Muscle layer of duodenum (tissue), 2 donors: ENCODE data around the gene BSN.
"Not testable (repeated sequence)": the region's sequence is repeated elsewhere in the genome, so short reads cannot be mapped to it uniquely, and the experiment has no call there.

ENCODE experiments used
- H3K27ac ChIP-seq: one replicate; pipeline ENCODE4 v1.7.0; 2013; ENCODE audit warnings: mild to moderate bottlenecking, low read length
- H3K27me3 ChIP-seq: one replicate; pipeline ENCODE4 v1.7.0; 2013; ENCODE audit warnings: low read depth, mild to moderate bottlenecking, control low read depth, low read length
- H3K36me3 ChIP-seq, 2 donors: one replicate each; pipeline ENCODE4 v1.7.0; 2013; ENCODE audit warnings: low read length in 2 of 2, control low read depth in 1 of 2, mild to moderate bottlenecking in 1 of 2; ENCODE audit not compliant: insufficient read depth in 2 of 2, control insufficient read depth in 1 of 2
- H3K4me1 ChIP-seq, 2 donors: one replicate each; pipeline ENCODE4 v1.7.0; 2013; ENCODE audit warnings: low read length in 2 of 2, mild to moderate bottlenecking in 2 of 2, control low read depth in 1 of 2, moderate library complexity in 1 of 2; ENCODE audit not compliant: insufficient read depth in 2 of 2, control insufficient read depth in 1 of 2
- H3K4me3 ChIP-seq, 2 donors: one replicate each; pipeline ENCODE4 v1.7.0; 2013; ENCODE audit warnings: low read length in 2 of 2, low read depth in 1 of 2, mild to moderate bottlenecking in 1 of 2
- H3K9me3 ChIP-seq, 2 donors: one replicate each; pipeline ENCODE4 v1.7.0; 2013; ENCODE audit warnings: low read length in 2 of 2, control low read depth in 1 of 2, mild to moderate bottlenecking in 1 of 2; ENCODE audit not compliant: control insufficient read depth in 1 of 2
- donor health status: healthy.

Gene BSN

DNA sequence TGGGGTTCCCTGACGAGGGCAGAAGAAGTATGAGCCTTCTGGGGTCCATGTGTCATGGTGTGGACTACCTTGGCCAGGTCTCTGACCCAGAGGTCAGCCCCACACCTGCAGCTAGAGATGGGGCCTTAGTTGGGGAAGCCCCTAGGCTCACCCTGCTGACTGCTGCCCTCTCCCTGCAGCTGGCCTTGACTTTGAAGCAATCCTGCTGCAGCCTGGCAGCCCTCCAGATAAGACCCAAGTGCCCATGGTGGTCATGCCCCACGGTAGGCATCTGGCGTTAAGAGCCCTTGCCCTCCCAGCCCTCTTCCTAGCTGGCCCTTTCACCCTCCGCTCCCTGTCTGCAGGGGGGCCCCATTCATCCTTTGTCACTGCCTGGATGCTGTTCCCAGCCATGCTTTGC is 127.3 kb downstream of the BSN start:
- Histone ChIP-seq H3K9me3 (no peaks in the 10 kb centered on the region), H3K27ac (no peak overlapping the region), H3K4me1 (no peaks in the 10 kb centered on the region), H3K4me3 (no peak overlapping the region), H3K27me3 (no peaks in the 10 kb centered on the region), H3K36me3 (peaks cover 59 to 78% of the 10 kb centered on the region in 2 donors)

- Histone ChIP-seq H3K36me3 (peaks cover 53 to 62% of the 10 kb centered on the region in 2 donors), H3K27ac (no peak overlapping the region), H3K4me1 (peaks cover 0 to 4% of the 10 kb centered on the region in 2 donors), H3K27me3 (no peaks in the 10 kb centered on the region), H3K9me3 (no peaks in the 10 kb centered on the region), H3K4me3 (no peak overlapping the region)
Measured at GRCh38 chr3:49683162-49683561, 128.9 kb downstream of the BSN start.

GRCh38 chr3:49684453-49684852 is 130.2 kb downstream of the BSN start:
- not testable (repeated sequence) for H3K27ac ChIP-seq, H3K9me3 ChIP-seq, H3K4me3 ChIP-seq, H3K27me3 ChIP-seq
- Histone ChIP-seq H3K4me1 (peaks cover 0 to 13% of the 10 kb centered on the region in 2 donors), H3K36me3 (peaks cover 41 to 49% of the 10 kb centered on the region in 2 donors)

DNA sequence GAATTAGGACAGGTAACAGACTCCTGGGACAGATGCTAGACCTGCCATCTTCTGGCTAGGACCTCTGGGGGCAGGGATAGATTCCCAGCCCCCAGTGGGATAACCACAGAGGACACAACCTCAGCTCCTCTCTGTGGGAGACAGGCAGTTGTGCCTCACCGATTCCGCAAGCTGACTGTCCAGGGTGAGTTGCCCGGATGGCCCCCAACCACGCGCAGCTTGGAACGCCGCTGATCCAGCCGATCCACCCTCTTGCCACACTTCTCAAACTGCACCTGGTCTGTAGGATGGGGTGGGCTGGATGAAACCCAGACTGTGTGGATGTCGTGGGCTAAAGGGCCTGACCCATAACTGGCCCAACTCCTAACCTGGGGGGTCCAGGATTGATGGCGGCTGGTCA is 130.8 kb downstream of the BSN start:
- not testable (repeated sequence) for H3K27ac ChIP-seq, H3K27me3 ChIP-seq, H3K9me3 ChIP-seq, H3K4me3 ChIP-seq
- Histone ChIP-seq H3K4me1 (peaks cover 0 to 14% of the 10 kb centered on the region in 2 donors), H3K36me3 (peaks cover 34 to 43% of the 10 kb centered on the region in 2 donors)

DNA sequence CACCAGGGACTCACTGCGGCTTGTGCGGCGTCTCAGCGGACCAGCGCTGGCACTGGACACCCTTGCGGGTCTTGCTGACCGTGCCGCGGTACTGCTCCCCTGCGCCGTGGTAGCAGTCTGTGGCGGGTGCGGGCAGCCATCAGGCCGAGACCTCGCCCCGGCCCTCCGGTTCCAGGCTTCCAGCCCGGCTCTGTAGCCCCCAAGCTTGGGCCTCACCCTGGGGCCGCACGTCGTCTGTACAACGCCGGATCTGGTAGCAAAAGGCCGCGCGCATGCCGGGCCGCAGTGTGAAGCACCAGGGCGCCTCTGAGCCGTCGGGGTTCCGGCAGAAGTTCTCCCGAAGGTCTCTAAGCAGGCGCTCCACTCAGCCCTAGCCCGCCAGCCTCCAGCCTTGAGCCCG is 131.6 kb downstream of the BSN start:
- not testable (repeated sequence) for H3K27ac ChIP-seq, H3K4me3 ChIP-seq, H3K27me3 ChIP-seq, H3K9me3 ChIP-seq
- Histone ChIP-seq H3K4me1 (peaks cover 0 to 21% of the 10 kb centered on the region in 2 donors), H3K36me3 (peaks cover 27 to 35% of the 10 kb centered on the region in 2 donors)

DNA sequence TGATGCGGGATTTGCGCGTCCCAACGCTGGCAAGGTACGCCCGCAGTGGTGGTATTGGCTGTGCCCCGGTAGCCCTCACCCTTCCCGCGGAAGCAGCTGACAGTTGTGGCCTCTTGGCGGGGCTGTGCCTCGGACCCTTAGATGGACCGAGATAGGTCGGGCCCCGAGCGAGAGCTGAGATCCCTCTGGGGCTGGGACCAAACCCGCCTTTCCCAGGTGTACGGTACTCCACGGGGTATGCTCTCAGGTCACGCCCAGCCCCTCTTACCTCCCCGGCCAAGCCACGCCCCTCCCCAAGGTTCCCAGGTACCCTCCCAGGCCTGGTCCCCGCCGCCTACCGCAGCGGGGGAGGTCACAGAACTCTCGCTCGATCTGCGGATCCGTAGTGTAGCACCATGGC is 132.1 kb downstream of the BSN start:
- Histone ChIP-seq H3K4me3 (peak overlapping the region in 1 of 2 donors; percentile 40), H3K4me1 (peaks cover 0 to 26% of the 10 kb centered on the region in 2 donors), H3K36me3 (peaks cover 23 to 30% of the 10 kb centered on the region in 2 donors)
- not testable (repeated sequence) for H3K27me3 ChIP-seq, H3K27ac ChIP-seq, H3K9me3 ChIP-seq

GRCh38 chr3:49686769-49687423 is 132.6 kb downstream of the BSN start:
- H3K27ac ChIP-seq, H3K9me3 ChIP-seq, H3K27me3 ChIP-seq: not testable (repeated sequence)
- Histone ChIP-seq H3K4me1 (peaks cover 0 to 30% of the 10 kb centered on the region in 2 donors), H3K4me3 (peak overlapping the region in 1 of 2 donors; percentile 40), H3K36me3 (peaks cover 17 to 25% of the 10 kb centered on the region in 2 donors)

DNA sequence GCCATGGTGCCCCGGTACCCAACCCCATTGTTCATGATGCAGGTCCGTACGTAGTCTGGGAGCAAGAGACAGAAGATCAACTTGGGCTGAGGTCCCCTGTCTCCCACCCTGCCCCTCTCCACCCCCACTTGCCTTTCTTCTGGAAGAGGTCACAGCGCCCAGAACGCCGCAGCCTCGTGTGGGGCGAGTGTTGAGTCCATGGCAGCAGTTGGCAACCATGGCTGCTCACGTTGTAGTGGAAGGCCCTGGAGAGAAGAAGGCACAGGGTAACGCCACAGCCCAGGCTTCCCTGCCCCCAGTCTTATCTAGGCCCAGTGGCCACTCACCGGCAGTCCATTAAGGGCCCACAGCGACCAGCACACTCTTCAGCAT is 133.1 kb downstream of the BSN start:
- not testable (repeated sequence) for H3K27me3 ChIP-seq, H3K9me3 ChIP-seq, H3K27ac ChIP-seq, H3K4me3 ChIP-seq
- H3K36me3 ChIP-seq = peaks cover 12 to 20% of the 10 kb centered on the region in 2 donors
- peaks cover 0 to 30% of the 10 kb centered on the region in 2 donors for H3K4me1 ChIP-seq

DNA sequence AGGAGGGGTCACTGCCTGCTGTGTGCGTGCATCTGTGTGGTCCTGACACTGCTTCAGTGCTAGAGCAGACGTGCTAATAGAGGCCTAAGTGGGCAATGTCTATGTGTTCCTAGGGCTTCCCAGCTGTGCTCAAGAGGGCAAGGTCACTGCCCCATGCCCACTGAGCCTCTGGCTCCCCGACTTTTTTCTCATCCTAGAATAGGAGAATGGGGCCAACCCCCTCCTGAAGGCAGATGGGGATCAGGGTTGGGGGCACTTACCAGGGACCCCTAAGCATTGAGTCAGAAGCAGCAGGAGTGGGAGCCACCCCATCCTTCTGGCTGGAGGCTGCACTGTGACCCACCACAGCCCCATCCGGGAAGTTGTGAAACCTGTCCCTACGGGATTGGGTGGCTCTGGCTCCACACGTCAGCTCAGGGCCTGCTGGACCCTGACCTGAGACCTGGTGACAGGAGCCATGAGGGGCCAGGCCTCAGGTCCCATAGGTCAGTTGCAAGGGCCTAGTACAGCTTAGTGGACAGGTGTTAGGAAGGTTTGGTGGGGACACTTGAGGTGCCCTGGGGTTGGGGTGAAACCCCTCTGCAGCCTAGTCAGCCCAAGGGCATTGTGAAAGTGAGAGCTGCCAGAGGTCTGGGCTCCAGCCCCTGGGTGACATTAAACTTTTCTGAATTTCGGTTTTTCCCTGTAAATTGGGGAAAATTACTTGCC is 134.2 kb downstream of the BSN start:
- Histone ChIP-seq H3K27ac (peak overlapping the region; percentile 69), H3K4me1 (peaks cover 0 to 30% of the 10 kb centered on the region in 2 donors), H3K4me3 (peak overlapping the region; percentile 87 to 99)
- not testable (repeated sequence) for H3K27me3 ChIP-seq, H3K36me3 ChIP-seq, H3K9me3 ChIP-seq

DNA sequence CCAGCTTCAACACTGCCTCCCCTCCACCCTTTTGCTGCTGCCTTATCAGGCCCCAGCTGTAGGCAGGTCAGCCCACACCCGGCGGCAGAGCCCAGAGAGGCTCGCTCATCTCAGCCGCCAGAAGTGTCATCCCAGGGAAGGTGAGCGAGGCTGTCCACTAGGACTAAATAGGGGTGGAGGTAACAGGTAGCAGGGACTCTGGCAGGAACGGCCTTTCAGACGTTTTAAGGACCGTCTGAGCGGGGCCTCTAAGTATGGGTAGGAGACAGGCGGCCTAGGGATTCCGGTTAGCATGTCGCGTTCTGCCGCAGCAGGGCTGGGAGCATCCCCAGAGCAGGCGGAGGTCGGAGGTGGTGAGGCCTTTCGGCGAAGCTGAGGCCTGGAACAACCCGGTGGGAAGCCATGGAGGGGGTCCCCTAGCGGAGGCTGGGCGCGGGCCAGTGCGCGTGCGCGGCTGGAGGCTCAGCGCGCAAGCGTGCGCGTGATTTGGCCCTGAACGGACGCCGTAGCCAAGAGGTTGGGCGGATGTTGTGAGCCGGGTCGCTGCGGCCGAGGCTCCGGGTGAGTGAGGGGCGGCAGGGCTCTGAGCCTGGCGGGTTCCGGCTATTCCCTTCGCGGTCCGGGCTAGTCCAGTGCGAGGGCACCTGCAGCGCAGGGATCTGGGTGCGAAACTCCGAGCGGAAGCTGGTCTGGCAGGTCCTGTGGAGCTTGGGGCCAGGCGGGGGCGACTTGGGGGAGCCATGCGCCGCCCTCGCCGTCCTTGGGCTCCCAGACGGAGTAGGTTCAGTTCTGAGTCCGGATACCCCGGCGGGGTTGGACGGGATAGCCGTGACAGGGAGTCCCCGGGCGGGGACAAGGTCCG is 135.0 kb downstream of the BSN start, which contains the start of the genes MST1 and RNF123:
MST1 (minus strand) TSS at position 429 of the 862 bp plus-strand sequence. CDS start 783 bp downstream, outside the sequence.
RNF123 (plus strand) TSS at position 512 of the 862 bp plus-strand sequence. CDS start 1,609 bp downstream, outside the sequence.
- peak within 1 kb of the TSS; percentile 69 for H3K27ac ChIP-seq
- H3K36me3 ChIP-seq = peaks cover 0 to 1% of the 10 kb centered on the region in 2 donors
- no peaks in the 10 kb centered on the region for H3K27me3 ChIP-seq
- H3K4me3 ChIP-seq = peak within 1 kb of the TSS; percentile 87 to 99
- no peaks in the 10 kb centered on the region for H3K9me3 ChIP-seq
- peaks cover 0 to 30% of the 10 kb centered on the region in 2 donors for H3K4me1 ChIP-seq
